ENCODE measurements around the gene USH2A.

USH2A gene

GRCh38 chr1:216073793-216074595 is 349.3 kb downstream of the USH2A start:
- CTCF ChIA-PET, result interaction anchor here (1.6 kb wide), 1 partner anchor 35 kb away, joined by 5 read pairs; no protein-coding TSS in a partner anchor
- POLR2A ChIA-PET, result no interaction called here
- no peak for DNase-seq (ENCODE audit: extremely low spot score)
- TF ChIP-seq CTCF (IDR thresholded peaks at IDR 0.05; ENCODE audit: control extremely low read depth, extremely low read depth, low read depth, missing control alignments), result no peak

GRCh38 chr1:216071262-216071661 is 352.0 kb downstream of the USH2A start:
- POLR2A ChIA-PET, result no interaction called here
- CTCF ChIA-PET, result no interaction called here
- no peak for TF ChIP-seq CTCF (IDR thresholded peaks at IDR 0.05; ENCODE audit: control extremely low read depth, extremely low read depth, low read depth, missing control alignments)
- DNase-seq (ENCODE audit: extremely low spot score), result no peak

GRCh38 chr1:216064643-216065042 is 358.6 kb downstream of the USH2A start:
- DNase-seq (ENCODE audit: extremely low spot score), result no peak
- ChIA-PET POLR2A (no interaction called here), CTCF (no interaction called here)
- TF ChIP-seq CTCF (IDR thresholded peaks at IDR 0.05; ENCODE audit: control extremely low read depth, extremely low read depth, low read depth, missing control alignments), result no peak

- ChIA-PET CTCF (no interaction called here), POLR2A (no interaction called here)
- no peak for TF ChIP-seq CTCF (IDR thresholded peaks at IDR 0.05; ENCODE audit: control extremely low read depth, extremely low read depth, low read depth, missing control alignments)
- DNase-seq (ENCODE audit: extremely low spot score), result no peak
Measured at GRCh38 chr1:216057947-216058346, 365.3 kb downstream of the USH2A start.

- ChIA-PET CTCF (no interaction called here), POLR2A (no interaction called here)
- no peak for TF ChIP-seq CTCF (IDR thresholded peaks at IDR 0.05; ENCODE audit: control extremely low read depth, extremely low read depth, low read depth, missing control alignments)
- DNase-seq (ENCODE audit: extremely low spot score), result no peak
Measured at GRCh38 chr1:216057063-216057462, 366.2 kb downstream of the USH2A start.

- DNase-seq (ENCODE audit: extremely low spot score), result no peak
- ChIA-PET POLR2A (no interaction called here), CTCF (no interaction called here)
- TF ChIP-seq CTCF (IDR thresholded peaks at IDR 0.05; ENCODE audit: control extremely low read depth, extremely low read depth, low read depth, missing control alignments), result no peak
Measured at GRCh38 chr1:216055004-216055403, 368.2 kb downstream of the USH2A start.
